Measurements from ENCODE around the gene MYH13. TPM values are rescaled to one million over a fixed set of nuclear protein-coding genes. Genes with fewer than 3 reads are reported as not detected.

MYH13 gene
- total and polyA plus RNA-seq, 9 of the 15 experiments (the other 6 are each of a cell fraction or from before 2014, with no cell fraction given) = 0.01 TPM; not detected in 8

GRCh38 chr17:10380631-10381408 is 8.0 kb upstream of the MYH13 start:
- BruUV-seq (replicated peaks) = no TSS peak
- no peak overlapping the region for H3K4me3 ChIP-seq
- no peaks in the 10 kb centered on the region for H3K9me3 ChIP-seq (replicated peaks; ENCODE audit: control insufficient read depth, insufficient read depth, low read depth, low read length)
- ATAC-seq (no peak), DNase-seq (ENCODE audit: extremely low read depth in 1 of 4, low spot score in 3 of 4) (no peak), FAIRE-seq (no peak)
- H3K36me3 ChIP-seq (ENCODE audit: control insufficient read depth, insufficient read depth, low read length) = no peaks in the 10 kb centered on the region
- intact Hi-C loops (cut with micrococcal nuclease) (no loop called here), in situ Hi-C loops (cut with MboI) (no loop called here)
- no peak overlapping the region for H3K4me2 ChIP-seq (ENCODE audit: insufficient read depth, low read length)
- CTCF ChIA-PET (ENCODE audit: low intra/inter-chr PET ratio) = no interaction called here
- H3K9ac ChIP-seq (ENCODE audit: insufficient read depth in 1 of 2, low read depth in 2 of 2, low read length in 2 of 2) = no peak overlapping the region
- H3K27me3 ChIP-seq (ENCODE audit: control insufficient read depth in 2 of 2, insufficient read depth in 2 of 2, low read length in 2 of 2) = no peaks in the 10 kb centered on the region
- no peaks in the 10 kb centered on the region for H3K79me2 ChIP-seq (ENCODE audit: control insufficient read depth, insufficient read depth, low read length)
- 0% methylated on average over 1 of the region's 3 CpGs for WGBS (ENCODE audit: insufficient coverage, low coverage, missing lambda C conversion rate)
- no peaks in the 10 kb centered on the region; a peak in 1 of 5 replicates for H3K4me1 ChIP-seq (replicated peaks in 1 of 2; ENCODE audit: control insufficient read depth in 2 of 2, insufficient read depth in 2 of 2, low read length in 2 of 2)
- no peaks in the 10 kb centered on the region for H3K9me1 ChIP-seq (ENCODE audit: control insufficient read depth, insufficient read depth, low read length)
- no peak overlapping the region for H3K27ac ChIP-seq (ENCODE audit: extremely low read depth, low read depth, low read length)
- H4K20me1 ChIP-seq (replicated peaks; ENCODE audit: control insufficient read depth, insufficient read depth, low read length) = no peaks in the 10 kb centered on the region
- POLR2A ChIA-PET = no interaction called here
- no peak overlapping the region for H2AFZ ChIP-seq (ENCODE audit: low read depth, low read length)
- TF ChIP-seq RBM25 (IDR thresholded peaks at IDR 0.05; ENCODE audit: low read depth, low read length, severe bottlenecking) = peak; percentile 54
- no peak for TF ChIP-seq THRAP3 (IDR thresholded peaks at IDR 0.05; ENCODE audit: borderline replicate concordance)

GRCh38 chr17:10370016-10370608 is 2.7 kb downstream of the MYH13 start:
- ATAC-seq (no peak), FAIRE-seq (no peak), DNase-seq (ENCODE audit: extremely low read depth in 1 of 4, low spot score in 3 of 4) (no peak)
- Histone ChIP-seq H3K4me2 (ENCODE audit: insufficient read depth, low read length) (no peak overlapping the region), H3K9me3 (replicated peaks; ENCODE audit: control insufficient read depth, insufficient read depth, low read depth, low read length) (no peaks in the 10 kb centered on the region), H3K36me3 (ENCODE audit: control insufficient read depth, insufficient read depth, low read length) (no peaks in the 10 kb centered on the region), H3K27me3 (ENCODE audit: control insufficient read depth in 2 of 2, insufficient read depth in 2 of 2, low read length in 2 of 2) (no peaks in the 10 kb centered on the region), H3K9me1 (ENCODE audit: control insufficient read depth, insufficient read depth, low read length) (no peaks in the 10 kb centered on the region), H3K27ac (ENCODE audit: extremely low read depth, low read depth, low read length) (no peak overlapping the region), H2AFZ (ENCODE audit: low read depth, low read length) (no peak overlapping the region), H3K4me3 (no peak overlapping the region), H3K9ac (ENCODE audit: insufficient read depth in 1 of 2, low read depth in 2 of 2, low read length in 2 of 2) (no peak overlapping the region), H3K4me1 (replicated peaks in 1 of 2; ENCODE audit: control insufficient read depth in 2 of 2, insufficient read depth in 2 of 2, low read length in 2 of 2) (no peaks in the 10 kb centered on the region), H3K79me2 (ENCODE audit: control insufficient read depth, insufficient read depth, low read length) (no peaks in the 10 kb centered on the region), H4K20me1 (replicated peaks; ENCODE audit: control insufficient read depth, insufficient read depth, low read length) (no peaks in the 10 kb centered on the region)
- TF ChIP-seq ZNF384 (IDR thresholded peaks at IDR 0.05; ENCODE audit: low read depth, low read length) (no peak), MYC (IDR thresholded peaks at IDR 0.05; ENCODE audit: low read depth, low read length) (no peak), MYC (CRISPR knock-in tag; IDR thresholded peaks at IDR 0.05; ENCODE audit: borderline replicate concordance, low read depth) (no peak), ZNF212 (CRISPR knock-in tag; IDR thresholded peaks at IDR 0.05) (no peak), ZNF239 (CRISPR knock-in tag; IDR thresholded peaks at IDR 0.05) (no peak), E2F3 (CRISPR knock-in tag; IDR thresholded peaks at IDR 0.05) (no peak), SMARCA4 (IDR thresholded peaks at IDR 0.05) (no peak), ZNF274 (IDR thresholded peaks at IDR 0.05; ENCODE audit: borderline replicate concordance, low read depth, low read length) (no peak), ZNF175 (CRISPR knock-in tag; IDR thresholded peaks at IDR 0.05; ENCODE audit: low read depth) (no peak), GTF2A2 (tag; IDR thresholded peaks at IDR 0.05) (no peak), ARID1B (IDR thresholded peaks at IDR 0.05) (no peak), ZBTB43 (CRISPR knock-in tag; IDR thresholded peaks at IDR 0.05) (no peak)
- ChIA-PET CTCF (ENCODE audit: low intra/inter-chr PET ratio) (no interaction called here), POLR2A (no interaction called here)
- no TSS peak for BruUV-seq (replicated peaks)
- intact Hi-C loops (cut with micrococcal nuclease) = no loop called here
- in situ Hi-C loops (cut with MboI) = no loop called here
- WGBS (ENCODE audit: insufficient coverage, low coverage, missing lambda C conversion rate) = 0% methylated on average over 6 of the region's 7 CpGs
